Panc1 (cell line): ENCODE data around the gene AGAP1. TPM values are rescaled to one million over a fixed set of nuclear protein-coding genes. Genes with fewer than 3 reads are reported as not detected.

ENCODE experiments used
- ATAC-seq: fragments of 200-7000 bp; cut with Tn5 transposase; 2 replicates; pipeline ENCODE4 v1.9.1; 2020; ENCODE audit warnings: mild to moderate bottlenecking, moderate library complexity
- BruUV-seq: library from RNA; stranded (reverse); fragments of 400-500 nt; replicated peaks from 2 replicates; lab custom pipeline; 2021; lab: Mats Ljungman, UMichigan
- CTCF ChIA-PET: fragments of 300-600 bp; sonication (Branson Sonifier 250); formaldehyde crosslinking; loops from one replicate; lab custom pipeline; 2022; ENCODE audit warnings: antibody characterized with exemption; lab: Charles Lee
- POLR2A ChIA-PET: fragments of 300-600 bp; sonication (Branson Sonifier 250); formaldehyde crosslinking; loops from one replicate; lab custom pipeline; 2022; ENCODE audit warnings: antibody characterized with exemption; lab: Charles Lee
- DNase-seq: peaks from one replicate; pipeline ENCODE4 v3.0.0-alpha.2; 2010; ENCODE audit warnings: low read depth, low spot score
- H3K27ac ChIP-seq: 2 replicates; pipeline ENCODE4 v1.5.1; 2011; ENCODE audit warnings: mild to moderate bottlenecking, low read length, inconsistent platforms
- H3K27me3 ChIP-seq: fragments of 200-500 bp; sonication (Bioruptor generic); 2 replicates; pipeline ENCODE4 v1.6.0; 2014; ENCODE audit warnings: low read length, inconsistent platforms; ENCODE audit not compliant: control insufficient read depth, insufficient read depth
- H3K36me3 ChIP-seq: fragments of 200-500 bp; sonication (Bioruptor generic); 2 replicates; pipeline ENCODE4 v1.5.1; 2014; ENCODE audit warnings: inconsistent platforms, mild to moderate bottlenecking, low read length, moderate library complexity; ENCODE audit not compliant: control insufficient read depth, insufficient read depth
- H3K4me1 ChIP-seq: 2 replicates; pipeline ENCODE4 v1.5.1; 2011; ENCODE audit warnings: inconsistent platforms, mild to moderate bottlenecking, low read length, moderate library complexity; ENCODE audit not compliant: control insufficient read depth, insufficient read depth
- H3K4me3 ChIP-seq, 2 experiments: 2 replicates each; pipeline ENCODE4 v1.5.1; 2011 to 2012; ENCODE audit warnings: low read depth in 2 of 2, low read length in 2 of 2, mild to moderate bottlenecking in 2 of 2, inconsistent platforms in 1 of 2, moderate library complexity in 1 of 2
- H3K9me3 ChIP-seq: fragments of 200-500 bp; sonication (Bioruptor generic); 2 replicates; pipeline ENCODE4 v1.5.1; 2014; ENCODE audit warnings: low read depth, mild to moderate bottlenecking, inconsistent platforms, low read length, moderate library complexity; ENCODE audit not compliant: control insufficient read depth, insufficient read depth
- POLR2AphosphoS5 ChIP-seq: IDR thresholded peaks from 2 replicates; pipeline ENCODE4 v1.6.1; 2012; ENCODE audit warnings: mild to moderate bottlenecking, low read depth, low read length, moderate library complexity
- REST ChIP-seq, 2 experiments: IDR thresholded peaks; 2 replicates each; pipeline ENCODE4 v1.6.1; 2011 to 2012; ENCODE audit warnings: low read depth in 2 of 2, control low read depth in 1 of 2, low read length in 1 of 2, mild to moderate bottlenecking in 1 of 2, moderate library complexity in 1 of 2; ENCODE audit not compliant: insufficient read depth in 1 of 2
- SIN3A ChIP-seq: IDR thresholded peaks from 2 replicates; pipeline ENCODE4 v1.6.1; 2012; ENCODE audit warnings: low read depth, mild to moderate bottlenecking, low read length, moderate library complexity, borderline replicate concordance; ENCODE audit not compliant: insufficient read depth
- TCF7L2 ChIP-seq: IDR thresholded peaks from 2 replicates; pipeline ENCODE4 v1.6.1; 2011; ENCODE audit warnings: mild to moderate bottlenecking, low read depth, low read length, inconsistent platforms
- in situ Hi-C: cut with HindIII; loops from 2 replicates; pipeline ENCODE4 v1.10.0; 2016; ENCODE audit warnings: low sequenced_read_pairs, low pct_unique_long_range_greater_than_20kb
- intact Hi-C: fragments of 100-400 bp; cut with micrococcal nuclease; formaldehyde crosslinking; loops from one replicate; pipeline ENCODE4 v1.10.0; 2022; ENCODE audit not compliant: unreplicated experiment
- total RNA-seq: library from RNA; stranded (reverse); gene quantifications from one replicate; pipeline ENCODE4 v1.2.1, GENCODE V29; 2021; ENCODE audit not compliant: unreplicated experiment
- TF ChIP-seq, protein P1 (sequence below): fragments of 450-650 bp; IDR thresholded peaks from 2 replicates; pipeline ENCODE4 v1.5.1; 2017; ENCODE audit warnings: mild to moderate bottlenecking

Gene AGAP1
- total RNA-seq, 1 experiment from 2014 or later: 38.9 TPM

DNA sequence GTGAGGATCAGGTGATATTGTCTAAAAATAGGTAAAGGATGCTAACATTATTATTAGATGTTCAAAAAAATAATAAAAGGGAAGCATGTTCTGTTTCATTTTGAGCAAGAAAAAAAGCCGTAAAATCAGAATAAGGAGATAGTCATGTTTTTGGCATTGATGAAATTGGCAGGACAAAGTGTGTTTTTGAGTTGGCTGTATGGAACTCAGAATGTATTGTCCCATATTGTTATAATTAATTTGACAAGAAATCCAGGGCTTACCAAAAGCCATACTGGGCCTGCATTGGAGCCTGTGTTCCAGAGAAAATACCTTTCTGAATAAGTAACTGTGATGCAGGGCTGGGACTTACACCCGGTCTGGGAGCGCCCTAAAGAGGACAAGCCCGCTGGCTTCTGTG lies 232.0 kb downstream of the AGAP1 start:
- BruUV-seq: no TSS peak
- no peak overlapping the region for H3K4me3 ChIP-seq
- no peaks in the 10 kb centered on the region for H3K4me1 ChIP-seq
- no peaks in the 10 kb centered on the region for H3K9me3 ChIP-seq
- no peak for TF ChIP-seq SIN3A
- no peak for TF ChIP-seq TCF7L2
- TF ChIP-seq POLR2AphosphoS5: no peak
- TF ChIP-seq, protein P1, sequence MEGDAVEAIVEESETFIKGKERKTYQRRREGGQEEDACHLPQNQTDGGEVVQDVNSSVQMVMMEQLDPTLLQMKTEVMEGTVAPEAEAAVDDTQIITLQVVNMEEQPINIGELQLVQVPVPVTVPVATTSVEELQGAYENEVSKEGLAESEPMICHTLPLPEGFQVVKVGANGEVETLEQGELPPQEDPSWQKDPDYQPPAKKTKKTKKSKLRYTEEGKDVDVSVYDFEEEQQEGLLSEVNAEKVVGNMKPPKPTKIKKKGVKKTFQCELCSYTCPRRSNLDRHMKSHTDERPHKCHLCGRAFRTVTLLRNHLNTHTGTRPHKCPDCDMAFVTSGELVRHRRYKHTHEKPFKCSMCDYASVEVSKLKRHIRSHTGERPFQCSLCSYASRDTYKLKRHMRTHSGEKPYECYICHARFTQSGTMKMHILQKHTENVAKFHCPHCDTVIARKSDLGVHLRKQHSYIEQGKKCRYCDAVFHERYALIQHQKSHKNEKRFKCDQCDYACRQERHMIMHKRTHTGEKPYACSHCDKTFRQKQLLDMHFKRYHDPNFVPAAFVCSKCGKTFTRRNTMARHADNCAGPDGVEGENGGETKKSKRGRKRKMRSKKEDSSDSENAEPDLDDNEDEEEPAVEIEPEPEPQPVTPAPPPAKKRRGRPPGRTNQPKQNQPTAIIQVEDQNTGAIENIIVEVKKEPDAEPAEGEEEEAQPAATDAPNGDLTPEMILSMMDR: no peak
- TF ChIP-seq REST (IDR thresholded peaks at IDR 0.05; ENCODE audit: insufficient read depth in 1 of 2, low read depth in 2 of 2, low read length in 1 of 2): no peak
- CTCF ChIA-PET: no interaction called here
- intact Hi-C loops (no loop called here), in situ Hi-C loops (no loop called here)
- H3K36me3 ChIP-seq: no peaks in the 10 kb centered on the region
- H3K27me3 ChIP-seq: no peaks in the 10 kb centered on the region
- no peak overlapping the region for H3K27ac ChIP-seq
- POLR2A ChIA-PET: no interaction called here
- DNase-seq: no peak
- ATAC-seq: no peak

GRCh38 chr2:235726554-235726953 lies 232.7 kb downstream of the AGAP1 start:
- H3K36me3 ChIP-seq: no peaks in the 10 kb centered on the region
- no peaks in the 10 kb centered on the region for H3K9me3 ChIP-seq
- no peak overlapping the region for H3K4me3 ChIP-seq
- H3K27ac ChIP-seq: no peak overlapping the region
- no peaks in the 10 kb centered on the region for H3K4me1 ChIP-seq
- H3K27me3 ChIP-seq: no peaks in the 10 kb centered on the region
- intact Hi-C loops: no loop called here
- POLR2A ChIA-PET: no interaction called here
- in situ Hi-C loops: no loop called here
- TF ChIP-seq POLR2AphosphoS5: no peak
- no peak for TF ChIP-seq REST (IDR thresholded peaks at IDR 0.05; ENCODE audit: insufficient read depth in 1 of 2, low read depth in 2 of 2, low read length in 1 of 2)
- no peak for TF ChIP-seq SIN3A
- no peak for TF ChIP-seq TCF7L2
- TF ChIP-seq, protein P1: no peak
- no TSS peak for BruUV-seq
- no peak for DNase-seq
- ATAC-seq: no peak
- CTCF ChIA-PET: no interaction called here
